Activated CD8-positive, alpha-beta T cell treated with anti-CD3 and anti-CD28 coated beads, Interleukin-2, amount 10 ng/mL, durations not matched to agents 7 days and 5 days (primary cell): ENCODE data around the gene IFRD2. TPM values are rescaled to one million over a fixed set of nuclear protein-coding genes. Genes with fewer than 3 reads are reported as not detected.

ENCODE experiments used
- ATAC-seq: fragments of 150-1000 bp; cut with Tn5 transposase; one replicate; pipeline ENCODE4 v1.10.0; 2021; ENCODE audit warnings: moderate library complexity
- CTCF ChIA-PET: fragments of 350-600 bp; sonication (Branson Sonifier 250); formaldehyde crosslinking; loops from one replicate; lab custom pipeline; 2021; ENCODE audit warnings: antibody characterized with exemption; lab: Charles Lee
- POLR2A ChIA-PET: fragments of 350-600 bp; sonication (Branson Sonifier 250); formaldehyde crosslinking; loops from one replicate; lab custom pipeline; 2021; ENCODE audit warnings: antibody characterized with exemption; lab: Charles Lee
- DNase-seq: peaks from one replicate; pipeline ENCODE4 v3.0.0-alpha.2; 2020
- H3K27ac Mint-ChIP-seq: one replicate; pipeline ENCODE4 v1.8.0; 2021; ENCODE audit warnings: mild to moderate bottlenecking, mixed read lengths
- H3K27me3 Mint-ChIP-seq: one replicate; pipeline ENCODE4 v1.8.0; 2021; ENCODE audit warnings: low read depth, mixed read lengths
- H3K36me3 Mint-ChIP-seq: one replicate; pipeline ENCODE4 v1.8.0; 2021; ENCODE audit warnings: low read depth, mixed read lengths
- H3K4me1 Mint-ChIP-seq: one replicate; pipeline ENCODE4 v1.8.0; 2021; ENCODE audit warnings: low read depth, mixed read lengths
- H3K4me3 Mint-ChIP-seq: one replicate; pipeline ENCODE4 v1.8.0; 2021; ENCODE audit warnings: mild to moderate bottlenecking, mixed read lengths
- H3K9me3 Mint-ChIP-seq: one replicate; pipeline ENCODE4 v1.8.0; 2022; ENCODE audit warnings: mixed read lengths; ENCODE audit not compliant: insufficient read depth
- total RNA-seq, 2 experiments: library from RNA; stranded (reverse); gene quantifications; one replicate each; pipeline ENCODE4 v1.2.3, GENCODE V29; 2021

IFRD2 gene
- total RNA-seq, 2 experiments from 2014 or later = 81.3 to 85.1 TPM

GRCh38 chr3:50324351-50325112, 32.3 kb upstream of the IFRD2 start:
- H3K4me1 Mint-ChIP-seq = peaks cover 46% of the 10 kb centered on the region
- H3K27me3 Mint-ChIP-seq = no peaks in the 10 kb centered on the region
- POLR2A ChIA-PET = interaction anchor here (0.6 to 3.8 kb wide), 5 partner anchors 10 to 32 kb away, joined by 3 to 20 read pairs (median 4); partner anchors contain the start of genes HYAL3, IFRD2 and NAA80
- no peaks in the 10 kb centered on the region for H3K9me3 Mint-ChIP-seq
- DNase-seq = peak; percentile 77
- H3K4me3 Mint-ChIP-seq = no peak overlapping the region
- peak; percentile 27 for ATAC-seq
- peak overlapping the region; percentile 24 for H3K27ac Mint-ChIP-seq
- H3K36me3 Mint-ChIP-seq = peaks cover 21% of the 10 kb centered on the region
- CTCF ChIA-PET = interaction anchor here (0.5 to 7.4 kb wide), 21 partner anchors 9 to 1930 kb away, joined by 3 to 113 read pairs (median 7); partner anchors contain the start of genes HYAL1, HYAL3, IFRD2 and LSMEM2

GRCh38 chr3:50323614-50324199, 31.5 kb upstream of the IFRD2 start:
- H3K36me3 Mint-ChIP-seq = peaks cover 21% of the 10 kb centered on the region
- H3K27ac Mint-ChIP-seq = peak overlapping the region; percentile 43
- ATAC-seq = no peak
- no peaks in the 10 kb centered on the region for H3K9me3 Mint-ChIP-seq
- ChIA-PET POLR2A (interaction anchor here (0.8 to 3.8 kb wide), 5 partner anchors 11 to 31 kb away, joined by 4 to 20 read pairs (median 4); partner anchors contain the start of genes HYAL3, IFRD2 and NAA80), CTCF (interaction anchor here (0.5 to 7.4 kb wide), 21 partner anchors 8 to 1931 kb away, joined by 3 to 113 read pairs (median 7); partner anchors contain the start of genes HYAL1, HYAL3, IFRD2 and LSMEM2)
- H3K4me1 Mint-ChIP-seq = peaks cover 46% of the 10 kb centered on the region
- H3K27me3 Mint-ChIP-seq = no peaks in the 10 kb centered on the region
- no peak for DNase-seq
- no peak overlapping the region for H3K4me3 Mint-ChIP-seq

- no peaks in the 10 kb centered on the region for H3K27me3 Mint-ChIP-seq
- H3K4me1 Mint-ChIP-seq = peaks cover 44% of the 10 kb centered on the region
- ATAC-seq = no peak
- POLR2A ChIA-PET = interaction anchor here (0.8 to 3.8 kb wide), 3 partner anchors 12 to 31 kb away, joined by 4 to 20 read pairs (median 4); partner anchors contain the start of gene IFRD2
- no peak overlapping the region for H3K4me3 Mint-ChIP-seq
- CTCF ChIA-PET = interaction anchor here (1.1 to 7.4 kb wide), 5 partner anchors 8 to 89 kb away, joined by 4 to 113 read pairs (median 17); partner anchors contain the start of genes HYAL1, HYAL3 and NAA80
- H3K9me3 Mint-ChIP-seq = no peaks in the 10 kb centered on the region
- peak overlapping the region; percentile 43 for H3K27ac Mint-ChIP-seq
- H3K36me3 Mint-ChIP-seq = peaks cover 16% of the 10 kb centered on the region
- peak; percentile 20 for DNase-seq
Observed at GRCh38 chr3:50323092-50323600, 30.9 kb upstream of the IFRD2 start.

DNA sequence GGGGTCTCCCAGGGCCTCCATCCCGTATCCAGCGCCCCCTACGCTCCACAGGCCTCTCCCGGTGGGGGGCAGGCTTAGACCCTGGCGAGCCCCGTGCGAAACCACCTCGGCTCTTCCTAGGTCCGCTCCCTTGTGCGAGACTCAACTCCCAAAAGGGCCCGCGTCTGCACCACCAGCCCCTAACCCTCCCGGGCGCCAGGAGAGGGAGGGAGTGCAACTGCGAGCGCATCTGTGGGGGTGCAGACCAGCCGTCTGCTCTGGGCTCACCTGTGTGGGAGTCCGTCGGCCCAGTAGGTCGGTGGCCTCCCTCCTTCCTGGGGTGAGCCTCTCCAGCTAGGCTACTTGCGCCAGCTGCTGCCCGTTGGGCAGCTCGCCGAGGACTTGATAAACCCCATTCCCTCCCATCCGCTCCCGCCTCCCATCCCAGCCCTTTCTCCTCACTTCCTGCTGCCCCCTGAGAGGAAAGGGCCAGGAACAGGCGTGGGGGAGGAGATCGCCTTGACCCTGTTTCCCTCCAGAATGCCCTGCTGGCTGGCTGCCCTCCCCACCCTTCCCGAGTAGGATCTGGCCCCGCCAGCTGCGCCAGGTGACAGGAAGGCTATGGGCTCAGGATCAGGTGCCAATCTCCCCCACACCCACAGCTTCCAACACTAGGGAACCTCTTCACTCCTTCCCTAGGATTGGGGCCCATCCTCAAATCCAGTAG, 30.3 kb upstream of the IFRD2 start, which contains the start of gene HYAL2:
HYAL2 (minus strand) TSS at position 360 of the 706 bp plus-strand sequence. CDS start 2,256 bp downstream, outside the sequence.
- DNase-seq (no peak), ATAC-seq (no peak)
- H3K4me3 Mint-ChIP-seq = peak within 1 kb of the TSS; percentile 89
- peak within 1 kb of the TSS; percentile 95 for H3K27ac Mint-ChIP-seq
- ChIA-PET CTCF (interaction anchor here (1.4 to 7.4 kb wide), 4 partner anchors 15 to 76 kb away, joined by 3 to 113 read pairs (median 30); partner anchors contain the start of genes HYAL1, HYAL3 and NAA80), POLR2A (interaction anchor here (0.8 to 3.8 kb wide), 5 partner anchors 12 to 30 kb away, joined by 4 to 20 read pairs (median 4); partner anchors contain the start of genes IFRD2 and RASSF1)
- no peaks in the 10 kb centered on the region for H3K27me3 Mint-ChIP-seq
- H3K36me3 Mint-ChIP-seq = peaks cover 14% of the 10 kb centered on the region
- H3K9me3 Mint-ChIP-seq = no peaks in the 10 kb centered on the region
- peaks cover 44% of the 10 kb centered on the region for H3K4me1 Mint-ChIP-seq

DNA sequence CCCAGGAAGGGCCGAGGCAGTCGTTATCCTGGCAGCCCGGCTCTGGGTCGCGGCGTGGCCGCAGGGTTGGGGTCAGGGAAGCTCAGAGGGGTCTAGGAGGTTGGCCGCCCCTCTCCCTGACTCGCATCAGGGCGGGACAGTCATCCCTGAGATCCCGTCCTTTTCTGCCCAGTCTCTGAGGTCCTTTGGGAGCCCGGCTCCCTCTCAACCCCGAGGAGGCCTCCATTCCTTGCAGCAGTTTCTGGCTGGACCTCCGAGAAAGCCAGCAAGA, 29.8 kb upstream of the IFRD2 start:
- CTCF ChIA-PET = interaction anchor here (1.0 to 7.4 kb wide), 6 partner anchors 15 to 79 kb away, joined by 3 to 113 read pairs (median 4); partner anchors contain the start of genes HYAL1, HYAL3, NAA80 and ZMYND10
- H3K4me1 Mint-ChIP-seq = peaks cover 43% of the 10 kb centered on the region
- H3K4me3 Mint-ChIP-seq = peak overlapping the region; percentile 89
- no peak overlapping the region for H3K27ac Mint-ChIP-seq
- H3K27me3 Mint-ChIP-seq = no peaks in the 10 kb centered on the region
- POLR2A ChIA-PET = interaction anchor here (1.0 to 3.8 kb wide), 4 partner anchors 15 to 30 kb away, joined by 4 to 20 read pairs (median 9); partner anchors contain the start of genes HYAL3, IFRD2, NAA80 and RASSF1
- ATAC-seq (no peak), DNase-seq (no peak)
- peaks cover 14% of the 10 kb centered on the region for H3K36me3 Mint-ChIP-seq
- H3K9me3 Mint-ChIP-seq = no peaks in the 10 kb centered on the region

DNA sequence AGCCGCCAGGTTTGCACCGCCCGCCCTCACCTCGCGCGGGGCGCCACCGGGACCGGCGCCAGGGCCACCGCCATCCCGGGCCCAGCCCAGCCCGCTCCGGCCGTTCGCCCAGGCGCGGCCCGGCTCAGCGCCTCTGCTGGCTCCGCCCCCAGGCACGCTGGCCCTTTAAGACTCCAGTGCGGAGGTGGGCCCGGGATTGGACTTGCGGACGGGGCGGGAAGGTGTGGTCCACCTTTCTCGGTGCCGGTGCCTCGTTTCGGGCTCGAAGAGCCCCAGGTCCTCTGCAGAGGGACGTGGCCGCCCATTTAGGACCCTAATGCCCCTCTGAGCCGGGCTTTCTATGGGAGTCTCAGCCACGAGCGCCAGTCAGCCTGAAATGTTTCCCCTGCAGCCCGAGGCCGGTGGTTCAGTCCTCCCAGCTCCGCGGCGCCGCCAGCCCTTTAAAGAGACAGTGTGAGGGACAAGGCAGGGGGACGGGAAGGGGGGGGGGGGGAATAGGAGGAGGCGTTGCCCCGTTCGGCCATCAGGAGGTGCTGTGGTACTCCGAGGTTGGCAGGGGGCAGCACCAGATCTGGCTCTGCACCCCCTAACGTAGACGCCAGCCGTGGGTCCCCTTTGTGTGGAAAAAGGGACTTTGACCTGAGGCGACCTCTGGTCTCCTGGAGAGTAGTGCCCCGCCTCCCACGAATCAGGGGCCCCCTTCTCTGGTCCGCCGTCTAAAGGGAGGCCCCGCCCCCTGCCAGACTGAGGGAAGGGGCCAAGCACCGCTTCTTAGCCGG, 29.3 kb upstream of the IFRD2 start:
- DNase-seq (peak; percentile 88), ATAC-seq (peak; percentile 82)
- Mint-ChIP-seq H3K4me1 (peaks cover 43% of the 10 kb centered on the region), H3K27me3 (no peaks in the 10 kb centered on the region), H3K27ac (peak overlapping the region; percentile 95), H3K36me3 (peaks cover 14% of the 10 kb centered on the region), H3K9me3 (no peaks in the 10 kb centered on the region), H3K4me3 (peak overlapping the region; percentile 89)
- CTCF ChIA-PET = interaction anchor here (0.8 to 7.4 kb wide), 8 partner anchors 15 to 93 kb away, joined by 3 to 113 read pairs (median 4); partner anchors contain the start of genes HYAL1, HYAL3, IFRD2 and NAA80
- POLR2A ChIA-PET = interaction anchor here (1.0 to 3.8 kb wide), 4 partner anchors 16 to 29 kb away, joined by 4 to 20 read pairs (median 9); partner anchors contain the start of genes HYAL3, IFRD2, NAA80 and RASSF1

DNA sequence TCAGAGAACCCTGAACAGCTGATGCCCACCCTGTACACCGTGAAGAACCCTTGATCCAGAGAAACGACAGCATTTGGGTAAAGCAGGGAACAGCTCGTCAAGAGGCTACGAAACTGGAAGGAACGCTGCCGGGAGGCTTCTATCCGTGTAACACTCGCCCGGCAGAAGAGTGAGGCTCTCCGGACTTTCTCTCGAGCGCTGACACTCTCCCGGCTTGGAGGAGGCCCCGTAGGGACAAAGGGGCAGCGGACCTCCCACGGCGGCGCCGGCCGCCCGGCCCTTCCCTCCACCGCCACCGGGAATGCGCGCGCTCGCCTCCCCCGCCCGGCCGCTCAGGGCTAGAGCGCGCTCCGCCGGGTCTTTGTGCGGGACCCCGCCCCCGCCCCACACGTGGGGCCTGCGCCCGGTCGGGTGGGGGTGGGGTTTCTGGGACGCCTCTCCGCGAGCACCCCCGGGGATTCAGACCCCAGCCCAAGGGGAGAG, 28.7 kb upstream of the IFRD2 start:
- CTCF ChIA-PET = interaction anchor here (0.8 to 7.4 kb wide), 9 partner anchors 16 to 93 kb away, joined by 3 to 113 read pairs (median 3); partner anchors contain the start of genes HYAL1, HYAL3, IFRD2 and NAA80
- peak overlapping the region; percentile 89 for H3K4me3 Mint-ChIP-seq
- peak overlapping the region; percentile 82 for H3K27ac Mint-ChIP-seq
- no peaks in the 10 kb centered on the region for H3K27me3 Mint-ChIP-seq
- peak; percentile 57 for ATAC-seq
- POLR2A ChIA-PET = interaction anchor here (1.4 to 3.8 kb wide), 3 partner anchors 16 to 22 kb away, joined by 4 to 20 read pairs (median 14); partner anchors contain the start of genes HYAL3, NAA80 and RASSF1
- H3K9me3 Mint-ChIP-seq = no peaks in the 10 kb centered on the region
- H3K4me1 Mint-ChIP-seq = peaks cover 44% of the 10 kb centered on the region
- DNase-seq = peak; percentile 67
- peaks cover 14% of the 10 kb centered on the region for H3K36me3 Mint-ChIP-seq

DNA sequence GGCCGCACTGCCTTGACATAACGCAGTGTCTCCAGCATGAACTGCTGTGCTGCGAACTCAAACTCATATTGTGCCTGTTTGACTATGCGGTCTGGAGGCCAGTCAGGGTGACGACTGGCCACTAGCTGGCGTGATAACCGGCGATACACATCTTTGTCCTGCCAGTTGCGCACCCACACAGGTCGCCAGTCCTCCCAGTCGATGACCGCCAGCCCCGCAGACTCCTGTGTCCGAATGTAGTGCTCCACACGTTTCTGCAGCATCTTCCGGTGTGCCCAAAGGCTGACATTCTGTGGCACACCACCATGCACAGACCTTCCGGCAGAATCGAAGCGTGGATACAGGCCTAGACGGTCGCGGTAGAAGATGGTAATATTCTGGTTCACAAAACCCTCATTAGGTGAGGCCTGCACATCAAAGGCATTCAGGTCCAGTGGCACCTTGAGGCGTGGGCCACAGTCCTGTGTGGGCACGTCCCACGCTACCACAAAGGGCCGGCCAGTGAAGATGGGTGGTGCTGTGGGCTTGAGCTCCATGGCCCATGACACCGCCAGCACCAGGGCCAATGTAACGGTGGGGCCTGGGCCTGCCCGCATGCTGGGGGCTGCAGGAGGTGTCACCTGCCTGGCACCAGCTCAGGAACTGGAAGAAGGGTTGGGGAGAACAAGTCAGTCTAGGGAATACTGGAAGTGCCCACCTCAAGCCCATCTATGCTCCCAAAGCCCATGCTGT, 27.8 kb upstream of the IFRD2 start:
- CTCF ChIA-PET = interaction anchor here (1.0 to 7.4 kb wide), 6 partner anchors 8 to 93 kb away, joined by 3 to 113 read pairs (median 6); partner anchors contain the start of genes HYAL1, HYAL3, IFRD2 and NAA80
- Mint-ChIP-seq H3K27me3 (no peaks in the 10 kb centered on the region), H3K36me3 (peaks cover 14% of the 10 kb centered on the region), H3K4me3 (peak overlapping the region; percentile 89), H3K4me1 (peaks cover 50% of the 10 kb centered on the region), H3K9me3 (no peaks in the 10 kb centered on the region), H3K27ac (no peak overlapping the region)
- POLR2A ChIA-PET = interaction anchor here (3.3 to 3.5 kb wide), 2 partner anchors 8 to 21 kb away, joined by 13 to 14 read pairs; partner anchors contain the start of genes HYAL3, NAA80 and TUSC2
- ATAC-seq (no peak), DNase-seq (no peak)

GRCh38 chr3:50319181-50319893, 27.1 kb upstream of the IFRD2 start:
- H3K9me3 Mint-ChIP-seq = no peaks in the 10 kb centered on the region
- H3K27me3 Mint-ChIP-seq = no peaks in the 10 kb centered on the region
- ATAC-seq = no peak
- H3K4me1 Mint-ChIP-seq = peaks cover 47% of the 10 kb centered on the region
- H3K36me3 Mint-ChIP-seq = peaks cover 8% of the 10 kb centered on the region
- POLR2A ChIA-PET = interaction anchor here (1.3 to 3.5 kb wide), 4 partner anchors 9 to 20 kb away, joined by 4 to 14 read pairs (median 11); partner anchors contain the start of genes HYAL3, NAA80 and TUSC2
- H3K27ac Mint-ChIP-seq = no peak overlapping the region
- peak overlapping the region; percentile 6 for H3K4me3 Mint-ChIP-seq
- DNase-seq = no peak
- CTCF ChIA-PET = interaction anchor here (1.9 to 7.4 kb wide), 3 partner anchors 8 to 92 kb away, joined by 5 to 113 read pairs (median 5); partner anchors contain the start of genes HYAL1, HYAL3, NAA80 and TUSC2
